ENCODE data around the gene DGKD. TPM values are rescaled to one million over a fixed set of nuclear protein-coding genes. Genes with fewer than 3 reads are reported as not detected.

DGKD gene
- total and polyA plus RNA-seq, 2 donors (not counting 1 experiment from before 2014, with no cell fraction given): 224 to 396 TPM

GRCh38 chr2:233410196-233410760, 56.0 kb downstream of the DGKD start:
- ChIA-PET POLR2A (interaction anchor here (0.6 kb wide), 2 partner anchors 111 to 613 kb away, joined by 3 to 6 read pairs; no protein-coding TSS in a partner anchor), CTCF (interaction anchor here (1.0 to 14.2 kb wide), 4 partner anchors 9 to 54 kb away, joined by 3 to 426 read pairs (median 5); no protein-coding TSS in a partner anchor)
- Mint-ChIP-seq H3K27ac (peak overlapping the region; percentile 84), H3K27me3 (no peaks in the 10 kb centered on the region), H3K4me3 (peak overlapping the region; percentile 57), H3K4me1 (peaks cover 69% of the 10 kb centered on the region), H3K9me3 (ENCODE audit: insufficient read depth) (no peaks in the 10 kb centered on the region)
- H3K36me3 ChIP-seq (replicated peaks in 1 of 2; ENCODE audit: control extremely low read depth in 1 of 2, control insufficient read depth in 1 of 2, extremely low read depth in 1 of 2, insufficient read depth in 2 of 2, low read length in 1 of 2): peaks cover 21 to 54% of the 10 kb centered on the region in 2 experiments
- H3K4me3 ChIP-seq (ENCODE audit: control extremely low read depth in 1 of 5, extremely low read depth in 1 of 5, insufficient read depth in 1 of 5, low read depth in 2 of 5, low read length in 4 of 5): peak overlapping the region in 1 of 5 experiments; percentile 8
- H3K79me2 ChIP-seq (ENCODE audit: control insufficient read depth, insufficient read depth, low read length): peaks cover 79% of the 10 kb centered on the region
- H3K27ac ChIP-seq (ENCODE audit: low read length in 2 of 2): peak overlapping the region; percentile 42 to 73
- no peak overlapping the region for H2AFZ ChIP-seq (ENCODE audit: insufficient read depth, low read depth, low read length, poor library complexity, severe bottlenecking)
- no peaks in the 10 kb centered on the region for H3K27me3 ChIP-seq (replicated peaks in 1 of 4; ENCODE audit: control extremely low read depth in 1 of 4, control insufficient read depth in 3 of 4, insufficient read depth in 4 of 4, low read length in 3 of 4)
- H3K4me1 ChIP-seq (ENCODE audit: control insufficient read depth in 2 of 2, insufficient read depth in 2 of 2, low read length in 2 of 2): peaks cover 51 to 56% of the 10 kb centered on the region in 2 donors
- peak overlapping the region; percentile 61 for H3K4me2 ChIP-seq (replicated peaks; ENCODE audit: low read depth, low read length, poor library complexity, severe bottlenecking)
- intact Hi-C loops (cut with micrococcal nuclease): no loop called here
- H3K9me3 ChIP-seq (ENCODE audit: control extremely low read depth in 1 of 3, control insufficient read depth in 2 of 3, insufficient read depth in 1 of 3, low read length in 2 of 3): peaks cover 0 to 6% (median 5%) of the 10 kb centered on the region in 3 donors
- DNase-seq: no peak
- peaks cover 28% of the 10 kb centered on the region for H4K20me1 ChIP-seq (ENCODE audit: control insufficient read depth, insufficient read depth, low read length, poor library complexity, severe bottlenecking)
- 98% methylated on average over 4 of the region's 5 CpGs for WGBS (ENCODE audit: insufficient coverage)
- TF ChIP-seq CTCF (IDR thresholded peaks at IDR 0.05): no peak
- no peak for TF ChIP-seq EZH2 (IDR thresholded peaks at IDR 0.05; ENCODE audit: borderline replicate concordance, insufficient read depth, low read depth, low read length, poor library complexity, severe bottlenecking)
- peak overlapping the region; percentile 2 for H3K9ac ChIP-seq (ENCODE audit: low read length)
- ATAC-seq (ENCODE audit: low read depth): no peak

GRCh38 chr2:233411162-233411561, 56.9 kb downstream of the DGKD start:
- Histone ChIP-seq H3K4me3 (ENCODE audit: control extremely low read depth in 1 of 5, extremely low read depth in 1 of 5, insufficient read depth in 1 of 5, low read depth in 2 of 5, low read length in 4 of 5) (no peak overlapping the region), H3K9ac (ENCODE audit: low read length) (no peak overlapping the region), H3K4me1 (ENCODE audit: control insufficient read depth in 2 of 2, insufficient read depth in 2 of 2, low read length in 2 of 2) (peaks cover 58 to 61% of the 10 kb centered on the region in 2 donors), H3K9me3 (ENCODE audit: control extremely low read depth in 1 of 3, control insufficient read depth in 2 of 3, insufficient read depth in 1 of 3, low read length in 2 of 3) (peaks cover 0 to 6% (median 5%) of the 10 kb centered on the region in 3 donors), H2AFZ (ENCODE audit: insufficient read depth, low read depth, low read length, poor library complexity, severe bottlenecking) (no peak overlapping the region), H3K27me3 (replicated peaks in 1 of 4; ENCODE audit: control extremely low read depth in 1 of 4, control insufficient read depth in 3 of 4, insufficient read depth in 4 of 4, low read length in 3 of 4) (no peaks in the 10 kb centered on the region), H4K20me1 (ENCODE audit: control insufficient read depth, insufficient read depth, low read length, poor library complexity, severe bottlenecking) (peaks cover 31% of the 10 kb centered on the region), H3K36me3 (replicated peaks in 1 of 2; ENCODE audit: control extremely low read depth in 1 of 2, control insufficient read depth in 1 of 2, extremely low read depth in 1 of 2, insufficient read depth in 2 of 2, low read length in 1 of 2) (peaks cover 19 to 56% of the 10 kb centered on the region in 2 experiments), H3K27ac (ENCODE audit: low read length in 2 of 2) (peak overlapping the region in 1 of 2 donors; percentile 73), H3K79me2 (ENCODE audit: control insufficient read depth, insufficient read depth, low read length) (peaks cover 79% of the 10 kb centered on the region), H3K4me2 (replicated peaks; ENCODE audit: low read depth, low read length, poor library complexity, severe bottlenecking) (no peak overlapping the region)
- Mint-ChIP-seq H3K9me3 (ENCODE audit: insufficient read depth) (no peaks in the 10 kb centered on the region), H3K27ac (peak overlapping the region; percentile 67), H3K4me3 (no peak overlapping the region), H3K27me3 (no peaks in the 10 kb centered on the region), H3K4me1 (peaks cover 71% of the 10 kb centered on the region)
- TF ChIP-seq CTCF (IDR thresholded peaks at IDR 0.05) (no peak), EZH2 (IDR thresholded peaks at IDR 0.05; ENCODE audit: borderline replicate concordance, insufficient read depth, low read depth, low read length, poor library complexity, severe bottlenecking) (no peak)
- WGBS (ENCODE audit: insufficient coverage): no CpG with 5 or more reads among the region's 1 CpG
- intact Hi-C loops (cut with micrococcal nuclease): no loop called here
- ATAC-seq (ENCODE audit: low read depth): no peak
- no peak for DNase-seq
- POLR2A ChIA-PET: interaction anchor here (0.6 kb wide), 1 partner anchor 614 kb away, joined by 6 read pairs; no protein-coding TSS in a partner anchor
- CTCF ChIA-PET: interaction anchor here (1.6 to 14.2 kb wide), 2 partner anchors 8 to 30 kb away, joined by 7 to 426 read pairs; no protein-coding TSS in a partner anchor
